Measurements from ENCODE around the gene NLGN4X. TPM values are rescaled to one million over a fixed set of nuclear protein-coding genes. Genes with fewer than 3 reads are reported as not detected.

Gene NLGN4X
- polyA plus RNA-seq, 1 donor from 2014 or later, result 18.0 TPM

- H3K27ac ChIP-seq (ENCODE audit: low read length), result no peak overlapping the region
- no peaks in the 10 kb centered on the region for H3K9me3 ChIP-seq (ENCODE audit: low read length)
- H3K9ac ChIP-seq (ENCODE audit: low read length), result no peak overlapping the region
- no peak overlapping the region for H3K4me3 ChIP-seq (ENCODE audit: low read length)
- H3F3A ChIP-seq (ENCODE audit: insufficient read depth, low read length, poor library complexity, severe bottlenecking), result no peaks in the 10 kb centered on the region
- no peaks in the 10 kb centered on the region for H3K27me3 ChIP-seq (ENCODE audit: insufficient read depth, low read depth, low read length)
- no peaks in the 10 kb centered on the region for H3K36me3 ChIP-seq (ENCODE audit: insufficient read depth, low read length)
- H2AFZ ChIP-seq (ENCODE audit: low read depth, low read length), result no peak overlapping the region
- H3K79me2 ChIP-seq (replicated peaks; ENCODE audit: insufficient read depth, low read length), result no peaks in the 10 kb centered on the region
- no peaks in the 10 kb centered on the region for H3K9me2 ChIP-seq (ENCODE audit: insufficient read depth, low read length)
- no peak overlapping the region for H3K4me2 ChIP-seq (ENCODE audit: low read length)
- H4K20me1 ChIP-seq (ENCODE audit: insufficient read depth), result no peaks in the 10 kb centered on the region
- no peak for TF ChIP-seq POLR2AphosphoS5 (IDR thresholded peaks at IDR 0.05)
- no peak for TF ChIP-seq TAF1 (IDR thresholded peaks at IDR 0.05; ENCODE audit: low read depth)
Measured at GRCh38 chrX:5998456-5998855, 230.2 kb downstream of the NLGN4X start.

DNA sequence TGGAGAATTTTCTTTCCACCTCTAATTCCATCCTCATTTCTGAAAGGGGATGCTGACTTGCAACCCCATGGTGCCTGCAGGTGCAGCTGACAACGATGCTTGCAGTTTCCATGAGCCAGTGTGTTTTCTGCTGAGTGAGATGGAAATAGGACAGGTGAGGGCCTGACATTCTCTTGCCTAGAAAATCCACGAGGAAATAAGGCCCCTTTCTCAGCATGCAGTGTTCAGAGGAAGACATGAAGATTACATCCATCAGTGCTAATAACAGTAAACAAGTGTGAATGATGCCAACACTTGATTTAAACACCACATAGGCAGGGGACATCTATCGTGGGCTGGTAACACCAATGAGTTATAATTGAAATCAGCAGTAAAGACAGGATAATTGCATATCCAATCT, 237.3 kb downstream of the NLGN4X start:
- no peak overlapping the region for H2AFZ ChIP-seq (ENCODE audit: low read depth, low read length)
- no peaks in the 10 kb centered on the region for H3K79me2 ChIP-seq (replicated peaks; ENCODE audit: insufficient read depth, low read length)
- H4K20me1 ChIP-seq (ENCODE audit: insufficient read depth), result no peaks in the 10 kb centered on the region
- no peaks in the 10 kb centered on the region for H3F3A ChIP-seq (ENCODE audit: insufficient read depth, low read length, poor library complexity, severe bottlenecking)
- no peaks in the 10 kb centered on the region for H3K27me3 ChIP-seq (ENCODE audit: insufficient read depth, low read depth, low read length)
- peak overlapping the region; percentile 15 for H3K4me3 ChIP-seq (ENCODE audit: low read length)
- H3K9me2 ChIP-seq (ENCODE audit: insufficient read depth, low read length), result no peaks in the 10 kb centered on the region
- TF ChIP-seq CTCF (IDR thresholded peaks at IDR 0.05; ENCODE audit: poor library complexity, severe bottlenecking) (no peak), RAD21 (conservative IDR thresholded peaks at IDR 0.05) (no peak), EP300 (conservative IDR thresholded peaks at IDR 0.05; ENCODE audit: poor library complexity, severe bottlenecking) (peak; percentile 84), REST (IDR thresholded peaks at IDR 0.05; ENCODE audit: borderline replicate concordance) (peak; percentile 63), TAF1 (IDR thresholded peaks at IDR 0.05; ENCODE audit: low read depth) (no peak), EZH2 (IDR thresholded peaks at IDR 0.05; ENCODE audit: borderline replicate concordance, insufficient read depth, low read length, poor library complexity, severe bottlenecking) (no peak), SMC3 (conservative IDR thresholded peaks at IDR 0.05; ENCODE audit: poor library complexity) (no peak), MXI1 (conservative IDR thresholded peaks at IDR 0.05; ENCODE audit: poor library complexity, severe bottlenecking) (peak; percentile 27), POLR2AphosphoS5 (IDR thresholded peaks at IDR 0.05) (peak; percentile 94)
- no peak overlapping the region for H3K27ac ChIP-seq (ENCODE audit: low read length)
- no peaks in the 10 kb centered on the region for H3K9me3 ChIP-seq (ENCODE audit: low read length)
- no peak overlapping the region for H3K9ac ChIP-seq (ENCODE audit: low read length)
- H3K4me2 ChIP-seq (ENCODE audit: low read length), result no peak overlapping the region
- no peaks in the 10 kb centered on the region for H3K36me3 ChIP-seq (ENCODE audit: insufficient read depth, low read length)

DNA sequence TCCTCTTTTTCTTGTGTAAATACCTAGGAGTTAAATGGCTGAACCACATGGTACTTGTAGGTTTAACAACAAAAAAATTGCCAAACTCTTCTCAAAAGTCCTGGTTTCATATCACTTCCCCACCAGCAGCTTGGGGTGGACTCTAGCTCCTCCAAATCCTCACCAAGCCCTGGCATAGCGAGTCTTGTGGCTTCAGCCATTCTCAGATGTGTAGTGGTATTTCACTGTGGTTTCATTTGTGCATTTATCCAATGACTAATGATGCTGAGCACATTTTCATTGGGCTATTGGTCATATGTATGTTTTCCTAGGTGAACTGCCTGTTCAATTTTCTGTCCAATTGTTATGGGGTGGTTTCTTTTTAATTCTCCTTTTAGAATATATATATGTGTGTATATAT, 249.3 kb downstream of the NLGN4X start:
- H3K4me3 ChIP-seq (ENCODE audit: low read length), result no peak overlapping the region

More for the DNA sequence above, 249.3 kb downstream of the NLGN4X start:
- H3K4me2 ChIP-seq (ENCODE audit: low read length), result no peak overlapping the region
- H3F3A ChIP-seq (ENCODE audit: insufficient read depth, low read length, poor library complexity, severe bottlenecking), result no peaks in the 10 kb centered on the region
- H3K27ac ChIP-seq (ENCODE audit: low read length), result no peak overlapping the region
- H3K9me2 ChIP-seq (ENCODE audit: insufficient read depth, low read length), result no peaks in the 10 kb centered on the region
- H3K27me3 ChIP-seq (ENCODE audit: insufficient read depth, low read depth, low read length), result no peaks in the 10 kb centered on the region
- H3K9me3 ChIP-seq (ENCODE audit: low read length), result no peaks in the 10 kb centered on the region
- no peaks in the 10 kb centered on the region for H3K36me3 ChIP-seq (ENCODE audit: insufficient read depth, low read length)
- H3K9ac ChIP-seq (ENCODE audit: low read length), result no peak overlapping the region
- H3K79me2 ChIP-seq (replicated peaks; ENCODE audit: insufficient read depth, low read length), result no peaks in the 10 kb centered on the region
- H2AFZ ChIP-seq (ENCODE audit: low read depth, low read length), result no peak overlapping the region
- TF ChIP-seq SMC3 (conservative IDR thresholded peaks at IDR 0.05; ENCODE audit: poor library complexity) (no peak), EP300 (conservative IDR thresholded peaks at IDR 0.05; ENCODE audit: poor library complexity, severe bottlenecking) (no peak), REST (IDR thresholded peaks at IDR 0.05; ENCODE audit: borderline replicate concordance) (no peak), POLR2AphosphoS5 (IDR thresholded peaks at IDR 0.05) (no peak), RAD21 (conservative IDR thresholded peaks at IDR 0.05) (no peak), MXI1 (conservative IDR thresholded peaks at IDR 0.05; ENCODE audit: poor library complexity, severe bottlenecking) (no peak), CTCF (IDR thresholded peaks at IDR 0.05; ENCODE audit: poor library complexity, severe bottlenecking) (no peak), TAF1 (IDR thresholded peaks at IDR 0.05; ENCODE audit: low read depth) (no peak), EZH2 (IDR thresholded peaks at IDR 0.05; ENCODE audit: borderline replicate concordance, insufficient read depth, low read length, poor library complexity, severe bottlenecking) (no peak)
- H4K20me1 ChIP-seq (ENCODE audit: insufficient read depth), result no peaks in the 10 kb centered on the region
